ENCODE results near the gene COL9A3.

The COL9A3 gene

GRCh38 chr20:62816884-62817873 is at the start of gene COL9A3:
Gene COL9A3 (plus strand): TSS chr20:62817050. CDS start chr20:62817065, 15 bp downstream.
- DNase-seq = no peak

GRCh38 chr20:62768234-62768546 is 48.7 kb upstream of the COL9A3 start:
- no peak for DNase-seq

GRCh38 chr20:62768551-62769287 is 48.1 kb upstream of the COL9A3 start:
- no peak for DNase-seq

- no peak for DNase-seq
Measured at GRCh38 chr20:62769346-62770071, 47.3 kb upstream of the COL9A3 start.

GRCh38 chr20:62770111-62770910 is 46.5 kb upstream of the COL9A3 start:
- no peak for DNase-seq

- no peak for DNase-seq
Measured at GRCh38 chr20:62770916-62771315, 45.9 kb upstream of the COL9A3 start.

- no peak for DNase-seq
Measured at GRCh38 chr20:62771396-62772102, 45.3 kb upstream of the COL9A3 start.

GRCh38 chr20:62772103-62772611 is 44.7 kb upstream of the COL9A3 start:
- no peak for DNase-seq

- DNase-seq = no peak
Measured at GRCh38 chr20:62772619-62772989, 44.2 kb upstream of the COL9A3 start.

GRCh38 chr20:62772990-62773844 is 43.6 kb upstream of the COL9A3 start:
- DNase-seq = no peak

GRCh38 chr20:62773845-62774714 is 42.8 kb upstream of the COL9A3 start:
- DNase-seq = no peak

GRCh38 chr20:62774762-62775161 is 42.1 kb upstream of the COL9A3 start:
- no peak for DNase-seq

- DNase-seq = no peak
Measured at GRCh38 chr20:62775206-62775605, 41.6 kb upstream of the COL9A3 start.

- no peak for DNase-seq
Measured at GRCh38 chr20:62776035-62776691, 40.7 kb upstream of the COL9A3 start.

GRCh38 chr20:62776692-62777527 is 39.9 kb upstream of the COL9A3 start:
- no peak for DNase-seq

- no peak for DNase-seq
Measured at GRCh38 chr20:62777528-62777830, 39.4 kb upstream of the COL9A3 start.

GRCh38 chr20:62778058-62778457 is 38.8 kb upstream of the COL9A3 start:
- DNase-seq = no peak

Data from GOT3 (cell line).